Heart left ventricle (tissue), 16 donors: ENCODE results near the gene ZNF488. TPM values are rescaled to one million over a fixed set of nuclear protein-coding genes. Genes with fewer than 3 reads are reported as not detected.

ENCODE experiments used
- ATAC-seq, 4 donors: fragments of 200-7000 bp; cut with Tn5 transposase; one replicate each; pipeline ENCODE4 v1.9.1; 2020 to 2022; ENCODE audit warnings: moderate library complexity in 4 of 4, mild to moderate bottlenecking in 3 of 4, moderate number of reproducible peaks in 1 of 4
- DNase-seq, 5 donors: peaks; one replicate each; pipeline ENCODE4 v3.0.0-alpha.2; 2020
- H3K27ac ChIP-seq, 12 donors: fragments of 200-600 bp; sonication (generic) in 4 of 12; one replicate each; pipeline versions ENCODE4 v1.5.0 to v1.8.0; 2016 to 2022; ENCODE audit warnings: mild to moderate bottlenecking in 2 of 12
- H3K27me3 ChIP-seq, 9 donors: fragments of 200-600 bp; sonication (generic) in 2 of 9; one replicate each; pipeline versions ENCODE4 v1.5.1 to v1.8.0; 2016 to 2022; ENCODE audit warnings: mild to moderate bottlenecking in 3 of 9
- H3K36me3 ChIP-seq, 9 donors: fragments of 200-600 bp; sonication (generic) in 2 of 9; one replicate each; pipeline versions ENCODE4 v1.5.0 to v1.8.0; 2018 to 2022; ENCODE audit warnings: mild to moderate bottlenecking in 2 of 9
- H3K4me1 ChIP-seq, 12 donors: fragments of 200-600 bp; sonication (generic) in 4 of 12; one replicate each; pipeline versions ENCODE4 v1.5.0 to v1.8.0; 2016 to 2022; ENCODE audit warnings: mild to moderate bottlenecking in 3 of 12
- H3K4me3 ChIP-seq, 12 donors: fragments of 200-600 bp; sonication (generic) in 4 of 12; one replicate each; pipeline versions ENCODE4 v1.5.0 to v1.8.0; 2017 to 2022; ENCODE audit warnings: mild to moderate bottlenecking in 9 of 12, moderate library complexity in 4 of 12
- H3K9me3 ChIP-seq, 12 donors: fragments of 200-600 bp; sonication (generic) in 4 of 12; one replicate each; pipeline versions ENCODE4 v1.5.0 to v1.8.0; 2016 to 2022; ENCODE audit warnings: mild to moderate bottlenecking in 1 of 12
- POLR2A ChIP-seq, 2 donors: fragments of 450-650 bp; IDR thresholded peaks; one replicate each; pipeline ENCODE4 v1.6.1; 2017; ENCODE audit warnings: antibody characterized with exemption in 2 of 2, mild to moderate bottlenecking in 2 of 2, moderate library complexity in 2 of 2
- WGBS, 4 donors: extraction: QIAGEN DNeasy Blood & Tissue Kit in 2 of 4; methylation state at CpG; one replicate each; pipeline versions ENCODE4 v1.1.5 to v1.1.7; 2013 to 2018; 5-methylcytosine and 5-hydroxymethylcytosine counted together
- intact Hi-C, 10 donors: fragments of 100-400 bp; cut with DNase I; formaldehyde crosslinking; loops; one replicate each; pipeline versions ENCODE4 v1.11.1 to v1.14.2; 2022
- polyA plus RNA-seq, 2 donors: library from polyadenylated mRNA; stranded (reverse); fragments of 200-250 nt; gene quantifications; one replicate each; pipeline ENCODE4 v1.2.3, GENCODE V29; 2013
- total RNA-seq, 9 donors: library from RNA; depleted of rRNA in 2 of 9; stranded (reverse); fragments of >200 nt in 2 of 9; fragmentation: NEBNext Ultra II Directional in 3 of 9; extraction: Animal tissue kit (Norgen Biotek cat#: 25700) in 3 of 9; gene quantifications; one replicate each; pipeline versions ENCODE4 v1.1.0 to v1.2.4, GENCODE V29; 2016 to 2023
- TF ChIP-seq, protein P1 (sequence below), 12 donors: fragments of 200-600 bp; sonication (generic) in 4 of 12; IDR thresholded peaks; one replicate each; pipeline versions ENCODE4 v1.5.0 to v1.8.0; 2018 to 2022; ENCODE audit warnings: antibody characterized with exemption in 12 of 12, mild to moderate bottlenecking in 5 of 12
- donor health status: ischemic (EF 13 %, LVEDD 7.1; RV severe dilation, severe dysfunction).
- donor health status: healthy with polysubstance abuse.
- donor health status: DM: no; HTN: yes; CAD: no.
- donor health status: DM: no; HTN: no; CAD: no.
- donor health status: ischemic (EF 25% LVEDD 6.9; RV normal size, moderate dysfunction).
- donor health status: ischemic (EF 25% LVEDD 5.7; RV mildly dilated, moderate dysfunction).
- donor health status: healthy.
- donor health status: DM: yes; HTN: yes; CAD: no.
- donor health status: ischemic (EF 35%, LVEDD 5.7; RV mildly dilated, moderate dysfunction).
- donor health status: nonischemic (EF 11% LVEDD 7.7; RV severe dilation, severe dysfunction).
- donor health status: DM: yes; HTN: yes; CAD: no.
- donor health status: PGD.
- donor health status: ischemic (EF 29% LVEDD 5.4; RV normal size, mild dysfunction).
- donor health status: nonischemic (EF 23%, LVEDD 6.1; RV moderate dilation, normal function).

Gene ZNF488
- total and polyA plus RNA-seq, 11 donors, result 0.06 to 0.25 (median 0.08) TPM; not detected in 6

GRCh38 chr10:47378183-47378510 is 5.9 kb downstream of the ZNF488 start:
- ATAC-seq (no peak), DNase-seq (no peak)
- Histone ChIP-seq H3K36me3 (no peaks in the 10 kb centered on the region), H3K27ac (no peak overlapping the region), H3K4me1 (peaks cover 0 to 7% (median 0%) of the 10 kb centered on the region in 12 donors), H3K4me3 (no peak overlapping the region), H3K9me3 (no peaks in the 10 kb centered on the region), H3K27me3 (peaks cover 0 to 13% (median 0%) of the 10 kb centered on the region in 9 donors)
- WGBS, 4 donors, result 91 to 94% (median 91%) methylated on average over 4 of the region's 4 CpGs
- TF ChIP-seq, protein P1, sequence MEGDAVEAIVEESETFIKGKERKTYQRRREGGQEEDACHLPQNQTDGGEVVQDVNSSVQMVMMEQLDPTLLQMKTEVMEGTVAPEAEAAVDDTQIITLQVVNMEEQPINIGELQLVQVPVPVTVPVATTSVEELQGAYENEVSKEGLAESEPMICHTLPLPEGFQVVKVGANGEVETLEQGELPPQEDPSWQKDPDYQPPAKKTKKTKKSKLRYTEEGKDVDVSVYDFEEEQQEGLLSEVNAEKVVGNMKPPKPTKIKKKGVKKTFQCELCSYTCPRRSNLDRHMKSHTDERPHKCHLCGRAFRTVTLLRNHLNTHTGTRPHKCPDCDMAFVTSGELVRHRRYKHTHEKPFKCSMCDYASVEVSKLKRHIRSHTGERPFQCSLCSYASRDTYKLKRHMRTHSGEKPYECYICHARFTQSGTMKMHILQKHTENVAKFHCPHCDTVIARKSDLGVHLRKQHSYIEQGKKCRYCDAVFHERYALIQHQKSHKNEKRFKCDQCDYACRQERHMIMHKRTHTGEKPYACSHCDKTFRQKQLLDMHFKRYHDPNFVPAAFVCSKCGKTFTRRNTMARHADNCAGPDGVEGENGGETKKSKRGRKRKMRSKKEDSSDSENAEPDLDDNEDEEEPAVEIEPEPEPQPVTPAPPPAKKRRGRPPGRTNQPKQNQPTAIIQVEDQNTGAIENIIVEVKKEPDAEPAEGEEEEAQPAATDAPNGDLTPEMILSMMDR (IDR thresholded peaks at IDR 0.05), result no peak
- no peak for TF ChIP-seq POLR2A (IDR thresholded peaks at IDR 0.05)
- intact Hi-C loops, result no loop called here

GRCh38 chr10:47376522-47377220 is 7.4 kb downstream of the ZNF488 start:
- intact Hi-C loops, result no loop called here
- 76 to 78% (median 78%) methylated on average over 7 to 10 of the region's 10 CpGs for WGBS, 4 donors
- Histone ChIP-seq H3K9me3 (no peaks in the 10 kb centered on the region), H3K4me3 (no peak overlapping the region), H3K27me3 (peaks cover 0 to 13% (median 0%) of the 10 kb centered on the region in 9 donors), H3K36me3 (no peaks in the 10 kb centered on the region), H3K4me1 (peaks cover 0 to 7% (median 0%) of the 10 kb centered on the region in 12 donors), H3K27ac (no peak overlapping the region)
- no peak for TF ChIP-seq POLR2A (IDR thresholded peaks at IDR 0.05)
- TF ChIP-seq, protein P1 (IDR thresholded peaks at IDR 0.05), result no peak
- no peak for ATAC-seq
- peak in 1 of 5 donors; percentile 10 for DNase-seq

DNA sequence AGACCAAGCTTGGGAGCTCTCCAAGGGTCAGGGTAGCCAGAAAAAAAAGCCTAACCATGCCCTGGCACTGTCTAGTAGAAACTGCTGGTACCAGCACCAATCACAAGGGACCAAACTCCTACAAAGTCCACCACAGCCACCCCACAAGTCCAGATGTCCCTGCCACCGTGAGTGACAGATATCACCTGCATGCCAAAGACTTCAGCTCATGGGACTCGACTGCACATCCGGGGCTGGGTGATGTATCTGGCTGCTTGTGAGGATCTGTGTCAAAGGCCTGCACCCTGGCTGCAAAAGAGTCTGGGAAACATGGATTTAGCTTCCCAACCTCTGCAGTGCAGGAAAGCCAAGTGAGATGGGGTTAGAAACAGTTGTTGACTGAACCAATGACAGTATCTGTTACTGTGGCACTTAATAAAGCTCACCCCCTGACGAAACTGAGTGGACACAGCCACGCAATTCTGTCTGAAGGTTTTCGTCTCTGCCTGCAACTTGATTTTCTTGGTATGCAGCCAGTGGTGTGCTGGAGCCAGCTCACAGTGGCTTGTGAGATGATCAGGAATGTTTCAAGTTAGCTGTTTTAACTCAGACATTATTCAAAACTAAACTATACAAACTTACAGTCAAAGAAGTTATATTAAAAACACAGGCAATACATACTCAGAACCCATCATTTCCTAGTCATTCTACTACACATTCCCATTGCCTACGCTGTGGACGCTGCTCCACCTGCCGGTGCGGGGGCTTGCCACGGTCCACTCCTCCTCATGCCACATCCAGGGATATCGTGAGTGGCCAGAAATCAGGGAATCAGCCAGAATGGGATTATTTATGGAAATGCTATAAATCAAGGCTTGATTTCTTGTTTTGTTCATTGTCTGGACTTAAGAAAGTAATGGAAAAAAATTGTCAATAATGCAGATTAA is 9.2 kb downstream of the ZNF488 start:
- peaks cover 0 to 13% (median 0%) of the 10 kb centered on the region in 9 donors for H3K27me3 ChIP-seq
- H3K4me1 ChIP-seq, result peaks cover 0 to 7% (median 0%) of the 10 kb centered on the region in 12 donors
- no peak overlapping the region for H3K27ac ChIP-seq
- peak in 1 of 5 donors; percentile 18 for DNase-seq
- H3K4me3 ChIP-seq, result no peak overlapping the region
- intact Hi-C loops, result no loop called here
- no peak for ATAC-seq
- no peaks in the 10 kb centered on the region for H3K9me3 ChIP-seq
- TF ChIP-seq, protein P1 (IDR thresholded peaks at IDR 0.05), result no peak
- no peak for TF ChIP-seq POLR2A (IDR thresholded peaks at IDR 0.05)
- H3K36me3 ChIP-seq, result no peaks in the 10 kb centered on the region
- 74 to 77% (median 76%) methylated on average over 11 to 12 of the region's 12 CpGs for WGBS, 4 donors

GRCh38 chr10:47372726-47373125 is 11.4 kb downstream of the ZNF488 start:
- DNase-seq (peak in 1 of 5 donors; percentile 4), ATAC-seq (no peak)
- intact Hi-C loops, result no loop called here
- peaks cover 0 to 7% (median 0%) of the 10 kb centered on the region in 12 donors for H3K4me1 ChIP-seq
- H3K9me3 ChIP-seq, result no peaks in the 10 kb centered on the region
- peaks cover 0 to 13% (median 0%) of the 10 kb centered on the region in 9 donors for H3K27me3 ChIP-seq
- 73 to 81% (median 78%) methylated on average over 6 of the region's 6 CpGs for WGBS, 4 donors
- H3K36me3 ChIP-seq, result no peaks in the 10 kb centered on the region
- TF ChIP-seq, protein P1 (IDR thresholded peaks at IDR 0.05), result no peak
- TF ChIP-seq POLR2A (IDR thresholded peaks at IDR 0.05), result no peak
- H3K4me3 ChIP-seq, result no peak overlapping the region
- H3K27ac ChIP-seq, result no peak overlapping the region
